ENCODE measurements around the gene NECTIN1.

- TF ChIP-seq CTCF (IDR thresholded peaks at IDR 0.05) (no peak), POLR2A (IDR thresholded peaks at IDR 0.05) (no peak), POLR2AphosphoS5 (IDR thresholded peaks at IDR 0.05; ENCODE audit: insufficient read depth in 1 of 2, low read depth in 1 of 2) (no peak)
Measured at GRCh38 chr11:119614222-119615002, 114.6 kb downstream of the NECTIN1 start.
